IMR-90 (cell line): ENCODE results near the gene STOM. TPM values are rescaled to one million over a fixed set of nuclear protein-coding genes. Genes with fewer than 3 reads are reported as not detected.

ENCODE experiments used
- ATAC-seq: fragments of 200-7000 bp; cut with Tn5 transposase; 2 replicates; pipeline ENCODE4 v1.9.1; 2020; ENCODE audit warnings: low read depth, mild to moderate bottlenecking, moderate library complexity
- BruUV-seq: library from RNA; stranded (reverse); fragments of 400-500 nt; replicated peaks from 2 replicates; lab custom pipeline; 2021; lab: Mats Ljungman, UMichigan
- CTCF ChIA-PET: fragments of 300-600 bp; formaldehyde crosslinking; extraction: SDS; loops from one replicate; lab custom pipeline; 2021; ENCODE audit warnings: antibody characterized with exemption; lab: Yijun Ruan, JAX
- POLR2A ChIA-PET: fragments of 300-600 bp; sonication (Branson Sonifier 250); formaldehyde crosslinking; loops from one replicate; lab custom pipeline; 2022; ENCODE audit warnings: antibody characterized with exemption; ENCODE audit not compliant: unreplicated experiment; lab: Charles Lee
- DNase-seq: peaks from one replicate; pipeline ENCODE4 v3.0.0; 2013
- H2AFZ ChIP-seq: replicated peaks from 2 replicates; pipeline ENCODE3; 2013; ENCODE audit warnings: low read length, mild to moderate bottlenecking; ENCODE audit not compliant: poor library complexity
- H2AK5ac ChIP-seq: 2 replicates; pipeline ENCODE4 v1.6.1; 2013; ENCODE audit warnings: low read depth, low read length, inconsistent platforms
- H2AK9ac ChIP-seq: replicated peaks from 2 replicates; pipeline ENCODE3; 2013; ENCODE audit warnings: mild to moderate bottlenecking, low read depth, low read length, moderate library complexity; ENCODE audit not compliant: poor library complexity
- H2BK120ac ChIP-seq: 2 replicates; pipeline ENCODE4 v1.6.1; 2013; ENCODE audit warnings: low read depth, low read length, inconsistent platforms
- H2BK15ac ChIP-seq: 3 replicates; pipeline ENCODE4 v1.6.1; 2013; ENCODE audit warnings: low read depth, low read length, inconsistent platforms
- H2BK20ac ChIP-seq: 2 replicates; pipeline ENCODE4 v1.6.1; 2013; ENCODE audit warnings: low read depth, mild to moderate bottlenecking, inconsistent platforms, low read length, moderate library complexity
- H2BK5ac ChIP-seq: 2 replicates; pipeline ENCODE4 v1.6.1; 2013; ENCODE audit warnings: mild to moderate bottlenecking, low read depth, low read length, inconsistent platforms; ENCODE audit not compliant: poor library complexity, severe bottlenecking
- H3K14ac ChIP-seq: replicated peaks from 2 replicates; pipeline ENCODE4 v1.6.1; 2013; ENCODE audit warnings: low read depth, low read length, inconsistent platforms
- H3K18ac ChIP-seq: 2 replicates; pipeline ENCODE4 v1.6.1; 2013; ENCODE audit warnings: low read depth, low read length, control low read depth
- H3K23ac ChIP-seq: 2 replicates; pipeline ENCODE4 v1.6.1; 2013; ENCODE audit warnings: low read depth, low read length, inconsistent platforms
- H3K27ac ChIP-seq: 2 replicates; pipeline ENCODE4 v1.5.1; 2013; ENCODE audit warnings: mild to moderate bottlenecking, control low read depth, low read length; ENCODE audit not compliant: insufficient read depth
- H3K27me3 ChIP-seq: 2 replicates; pipeline ENCODE4 v1.6.1; 2013; ENCODE audit warnings: low read length; ENCODE audit not compliant: control insufficient read depth, insufficient read depth
- H3K36me3 ChIP-seq: 2 replicates; pipeline ENCODE4 v1.6.1; 2013; ENCODE audit warnings: low read length, mixed read lengths; ENCODE audit not compliant: control insufficient read depth, insufficient read depth
- H3K4ac ChIP-seq: 2 replicates; pipeline ENCODE4 v1.6.1; 2013; ENCODE audit warnings: low read depth, low read length, inconsistent platforms
- H3K4me1 ChIP-seq: 2 replicates; pipeline ENCODE4 v1.6.1; 2013; ENCODE audit warnings: low read length, mixed read lengths; ENCODE audit not compliant: control insufficient read depth, insufficient read depth
- H3K4me2 ChIP-seq: 2 replicates; pipeline ENCODE4 v1.6.1; 2013; ENCODE audit warnings: low read depth, mild to moderate bottlenecking, control low read depth, low read length, moderate library complexity
- H3K4me3 ChIP-seq: 2 replicates; pipeline ENCODE4 v1.5.1; 2013; ENCODE audit warnings: low read depth, mild to moderate bottlenecking, control low read depth, low read length, moderate library complexity; ENCODE audit not compliant: insufficient read depth
- H3K56ac ChIP-seq: 2 replicates; pipeline ENCODE4 v1.6.1; 2013; ENCODE audit warnings: low read length, inconsistent platforms; ENCODE audit not compliant: insufficient read depth; ENCODE audit errors: extremely low read depth
- H3K79me1 ChIP-seq, 2 experiments: 2 replicates each; pipeline ENCODE4 v1.6.1; 2013; ENCODE audit warnings: low read length in 2 of 2, inconsistent platforms in 1 of 2, low read depth in 1 of 2
- H3K9ac ChIP-seq: 2 replicates; pipeline ENCODE4 v1.6.1; 2013; ENCODE audit warnings: low read depth, low read length, control low read depth
- H3K9me1 ChIP-seq: 2 replicates; pipeline ENCODE4 v1.6.1; 2013; ENCODE audit warnings: low read length, inconsistent platforms; ENCODE audit not compliant: insufficient read depth
- H3K9me3 ChIP-seq: 2 replicates; pipeline ENCODE4 v1.6.1; 2013; ENCODE audit warnings: low read length; ENCODE audit not compliant: control insufficient read depth, insufficient read depth
- H4K20me1 ChIP-seq: 2 replicates; pipeline ENCODE4 v1.6.1; 2013; ENCODE audit warnings: low read length, inconsistent platforms; ENCODE audit not compliant: insufficient read depth
- H4K5ac ChIP-seq: 2 replicates; pipeline ENCODE4 v1.6.1; 2013; ENCODE audit warnings: mild to moderate bottlenecking, low read depth, low read length, control low read depth
- H4K8ac ChIP-seq, 2 experiments: 2 replicates each; pipeline ENCODE4 v1.6.1; 2013; ENCODE audit warnings: low read depth in 2 of 2, low read length in 2 of 2, control low read depth in 1 of 2, inconsistent platforms in 1 of 2
- H4K91ac ChIP-seq: 2 replicates; pipeline ENCODE4 v1.6.1; 2013; ENCODE audit warnings: low read depth, low read length, inconsistent platforms; ENCODE audit not compliant: insufficient read depth
- BHLHE40 ChIP-seq: fragments of 150-350 bp; IDR thresholded peaks from 2 replicates; pipeline ENCODE4 v1.6.1; 2016; ENCODE audit warnings: mild to moderate bottlenecking, low read depth, low read length
- CHD1 ChIP-seq: IDR thresholded peaks from 2 replicates; pipeline ENCODE4 v1.6.1; 2012; ENCODE audit warnings: low read depth, low read length, improper control_type of control experiment
- MAZ ChIP-seq: IDR thresholded peaks from 2 replicates; pipeline ENCODE4 v1.6.1; 2012; ENCODE audit warnings: low read depth, mild to moderate bottlenecking, low read length, improper control_type of control experiment, moderate library complexity, borderline replicate concordance
- NFE2L2 ChIP-seq: fragments of 150-350 bp; IDR thresholded peaks from 2 replicates; pipeline ENCODE4 v1.6.1; 2016; ENCODE audit warnings: low read depth, mild to moderate bottlenecking, low read length
- POLR2A ChIP-seq: IDR thresholded peaks from 2 replicates; pipeline ENCODE4 v1.6.1; 2012; ENCODE audit warnings: mild to moderate bottlenecking, low read depth, low read length
- RAD21 ChIP-seq: IDR thresholded peaks from 2 replicates; pipeline ENCODE4 v1.6.1; 2012; ENCODE audit warnings: low read length, improper control_type of control experiment
- RCOR1 ChIP-seq: IDR thresholded peaks from 2 replicates; pipeline ENCODE4 v1.6.1; 2012; ENCODE audit warnings: mild to moderate bottlenecking, low read length, improper control_type of control experiment; ENCODE audit not compliant: insufficient replicate concordance
- RFX5 ChIP-seq: IDR thresholded peaks from 2 replicates; pipeline ENCODE4 v1.8.0; 2012; ENCODE audit warnings: low read depth, mild to moderate bottlenecking, low read length, moderate library complexity
- SMC3 ChIP-seq: fragments of 150-350 bp; IDR thresholded peaks from 2 replicates; pipeline ENCODE4 v1.6.1; 2016; ENCODE audit warnings: low read depth, mild to moderate bottlenecking, antibody characterized with exemption, low read length, moderate library complexity
- WGBS, 2 experiments: methylation state at CpG; one replicate each; pipeline versions ENCODE4 v1.1.5 to v1.1.7; 2013; ENCODE audit warnings: missing lambda C conversion rate in 2 of 2; ENCODE audit not compliant: insufficient read length in 1 of 2; ENCODE audit errors: extremely low coverage in 2 of 2; 5-methylcytosine and 5-hydroxymethylcytosine counted together
- dilution Hi-C: fragments of 300-500 bp; cut with HindIII; formaldehyde crosslinking; loops from one replicate; pipeline ENCODE4 v1.14.3; 2018; ENCODE audit warnings: low sequenced_read_pairs; ENCODE audit not compliant: unreplicated experiment
- in situ Hi-C: fragments of 300-500 bp; cut with MboI; formaldehyde crosslinking; loops from 3 replicates; pipeline ENCODE4 v1.14.3; 2019; ENCODE audit warnings: low sequenced_read_pairs, inconsistent platforms, mixed read lengths
- intact Hi-C: fragments of 100-400 bp; cut with micrococcal nuclease; formaldehyde crosslinking; loops from 2 replicates; pipeline ENCODE4 v1.10.0; 2022
- polyA plus RNA-seq, 3 experiments: library from polyadenylated mRNA; depleted of rRNA; stranded (reverse); fragments of >200 nt; gene quantifications; 2 replicates each; pipeline ENCODE4 v1.2.3, GENCODE V29; 2012; ENCODE audit warnings: low replicate concordance in 1 of 3
- total RNA-seq: library from RNA; depleted of rRNA; stranded (reverse); fragments of >200 nt; gene quantifications from 2 replicates; pipeline ENCODE4 v1.2.3, GENCODE V29; 2012
- TF ChIP-seq, protein P1 (sequence below): fragments of 150-350 bp; IDR thresholded peaks from 2 replicates; pipeline ENCODE4 v1.6.1; 2016; ENCODE audit warnings: low read depth, mild to moderate bottlenecking, low read length, moderate library complexity, borderline replicate concordance
- TF ChIP-seq, protein P2 (sequence below): conservative IDR thresholded peaks from 2 replicates; pipeline ENCODE4 v1.5.1; 2012; ENCODE audit warnings: mild to moderate bottlenecking, low read depth, low read length, improper control_type of control experiment

The STOM gene
- total and polyA plus RNA-seq, 2 of the 4 experiments (the other 2 are of a cell fraction) = 78.4 to 84.8 TPM

DNA sequence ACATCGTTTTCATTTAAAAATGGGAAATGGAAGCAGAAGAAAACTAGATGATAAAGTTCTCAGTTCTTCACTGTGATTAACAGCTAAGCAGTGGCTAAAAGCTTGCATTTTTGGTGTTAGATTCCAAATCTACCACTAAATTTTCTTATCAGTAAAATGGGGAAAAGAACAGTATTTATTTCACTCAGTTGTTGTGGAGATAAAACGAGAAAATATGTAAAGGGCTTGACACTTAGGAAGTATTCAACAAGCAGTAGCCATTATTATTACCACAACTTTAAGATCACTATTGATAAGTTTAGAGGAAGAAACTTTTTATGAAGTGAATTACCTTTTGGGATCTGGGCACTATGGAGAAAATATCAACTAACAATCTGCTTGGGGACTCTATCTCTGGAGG is 4.5 kb downstream of the STOM start:
- H3K9me3 ChIP-seq = no peaks in the 10 kb centered on the region
- peak overlapping the region; percentile 36; the same call in 1 of the 2 replicates for H2BK120ac ChIP-seq
- H4K8ac ChIP-seq = no peak overlapping the region
- ATAC-seq (no peak), DNase-seq (no peak)
- peaks cover 5% of the 10 kb centered on the region; the same call in 1 of the 2 replicates for H4K20me1 ChIP-seq
- no peak overlapping the region for H3K18ac ChIP-seq
- peak overlapping the region; percentile 69 for H2BK5ac ChIP-seq
- TF ChIP-seq RFX5 (no peak), RCOR1 (no peak), POLR2A (no peak), NFE2L2 (no peak), CHD1 (no peak), BHLHE40 (no peak), MAZ (no peak), RAD21 (no peak), SMC3 (no peak)
- TF ChIP-seq, protein P1, sequence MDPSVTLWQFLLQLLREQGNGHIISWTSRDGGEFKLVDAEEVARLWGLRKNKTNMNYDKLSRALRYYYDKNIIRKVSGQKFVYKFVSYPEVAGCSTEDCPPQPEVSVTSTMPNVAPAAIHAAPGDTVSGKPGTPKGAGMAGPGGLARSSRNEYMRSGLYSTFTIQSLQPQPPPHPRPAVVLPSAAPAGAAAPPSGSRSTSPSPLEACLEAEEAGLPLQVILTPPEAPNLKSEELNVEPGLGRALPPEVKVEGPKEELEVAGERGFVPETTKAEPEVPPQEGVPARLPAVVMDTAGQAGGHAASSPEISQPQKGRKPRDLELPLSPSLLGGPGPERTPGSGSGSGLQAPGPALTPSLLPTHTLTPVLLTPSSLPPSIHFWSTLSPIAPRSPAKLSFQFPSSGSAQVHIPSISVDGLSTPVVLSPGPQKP = no peak
- TF ChIP-seq, protein P2, sequence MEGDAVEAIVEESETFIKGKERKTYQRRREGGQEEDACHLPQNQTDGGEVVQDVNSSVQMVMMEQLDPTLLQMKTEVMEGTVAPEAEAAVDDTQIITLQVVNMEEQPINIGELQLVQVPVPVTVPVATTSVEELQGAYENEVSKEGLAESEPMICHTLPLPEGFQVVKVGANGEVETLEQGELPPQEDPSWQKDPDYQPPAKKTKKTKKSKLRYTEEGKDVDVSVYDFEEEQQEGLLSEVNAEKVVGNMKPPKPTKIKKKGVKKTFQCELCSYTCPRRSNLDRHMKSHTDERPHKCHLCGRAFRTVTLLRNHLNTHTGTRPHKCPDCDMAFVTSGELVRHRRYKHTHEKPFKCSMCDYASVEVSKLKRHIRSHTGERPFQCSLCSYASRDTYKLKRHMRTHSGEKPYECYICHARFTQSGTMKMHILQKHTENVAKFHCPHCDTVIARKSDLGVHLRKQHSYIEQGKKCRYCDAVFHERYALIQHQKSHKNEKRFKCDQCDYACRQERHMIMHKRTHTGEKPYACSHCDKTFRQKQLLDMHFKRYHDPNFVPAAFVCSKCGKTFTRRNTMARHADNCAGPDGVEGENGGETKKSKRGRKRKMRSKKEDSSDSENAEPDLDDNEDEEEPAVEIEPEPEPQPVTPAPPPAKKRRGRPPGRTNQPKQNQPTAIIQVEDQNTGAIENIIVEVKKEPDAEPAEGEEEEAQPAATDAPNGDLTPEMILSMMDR = no peak
- intact Hi-C loops = no loop called here
- peaks cover 15% of the 10 kb centered on the region for H3K4me1 ChIP-seq
- H3K14ac ChIP-seq = peak overlapping the region; percentile 19
- WGBS, 2 experiments = no CpG with 5 or more reads among the region's 2 CpGs
- peak overlapping the region; percentile 70; the same call in 1 of the 2 replicates for H3K23ac ChIP-seq
- dilution Hi-C loops = no loop called here
- peaks cover 8 to 48% of the 10 kb centered on the region in 2 experiments; a peak in 2 of 4 replicates for H3K79me1 ChIP-seq
- no peak overlapping the region for H2AK9ac ChIP-seq
- H3K36me3 ChIP-seq = peaks cover 4% of the 10 kb centered on the region; the same call in 1 of the 2 replicates
- POLR2A ChIA-PET = no interaction called here
- no peak overlapping the region for H2AFZ ChIP-seq
- H3K56ac ChIP-seq = no peak overlapping the region
- no peak overlapping the region for H4K91ac ChIP-seq
- no peaks in the 10 kb centered on the region for H3K27me3 ChIP-seq
- no peak overlapping the region for H2AK5ac ChIP-seq
- H3K27ac ChIP-seq = no peak overlapping the region
- H3K4me3 ChIP-seq = no peak overlapping the region
- H2BK15ac ChIP-seq = no peak overlapping the region
- CTCF ChIA-PET = interaction anchor here (1.5 kb wide), 1 partner anchor 14 kb away, joined by 5 read pairs; no protein-coding TSS in a partner anchor
- BruUV-seq = no TSS peak
- peak overlapping the region; percentile 36; the same call in 1 of the 2 replicates for H2BK20ac ChIP-seq
- H4K5ac ChIP-seq = no peak overlapping the region
- in situ Hi-C loops = no loop called here
- H3K4me2 ChIP-seq = peak overlapping the region; percentile 63
- no peak overlapping the region for H3K9ac ChIP-seq
- H3K4ac ChIP-seq = no peak overlapping the region; the same call in 1 of the 2 replicates
- H3K9me1 ChIP-seq = 0 out of 2 replicates have a peak, but pooled peaks cover 3% of the 10 kb centered on the region
